Colonic mucosa (tissue), 4 donors: ENCODE results near the gene TLX1. TPM values are rescaled to one million over a fixed set of nuclear protein-coding genes. Genes with fewer than 3 reads are reported as not detected.

ENCODE experiments used
- DNase-seq: peaks from one replicate; pipeline ENCODE4 v3.0.0-alpha.2; 2020
- H3K27ac ChIP-seq: fragments of 200-600 bp; one replicate; pipeline ENCODE4 v1.8.0; 2021
- H3K27me3 ChIP-seq: fragments of 200-600 bp; one replicate; pipeline ENCODE4 v1.8.0; 2021
- H3K36me3 ChIP-seq: fragments of 200-600 bp; one replicate; pipeline ENCODE4 v1.8.0; 2021
- H3K4me1 ChIP-seq: fragments of 200-600 bp; one replicate; pipeline ENCODE4 v1.8.0; 2021; ENCODE audit warnings: mild to moderate bottlenecking
- H3K4me3 ChIP-seq: fragments of 200-600 bp; one replicate; pipeline ENCODE4 v1.8.0; 2021
- H3K9ac ChIP-seq, 2 donors: one replicate each; pipeline ENCODE4 v1.7.0; 2013; ENCODE audit warnings: control low read depth in 2 of 2, low read depth in 2 of 2, low read length in 2 of 2
- H3K9me3 ChIP-seq: fragments of 200-600 bp; one replicate; pipeline ENCODE4 v1.8.0; 2021
- CTCF ChIP-seq: fragments of 200-600 bp; IDR thresholded peaks from one replicate; pipeline ENCODE4 v1.8.0; 2022; ENCODE audit warnings: antibody characterized with exemption, mild to moderate bottlenecking
- intact Hi-C: fragments of 100-400 bp; cut with DNase I; formaldehyde crosslinking; loops from one replicate; pipeline ENCODE4 v1.14.1; 2022
- total RNA-seq, 2 donors: library from RNA; stranded (reverse); fragmentation: NEBNext Ultra II Directional in 1 of 2; extraction: Animal tissue kit (Norgen Biotek cat#: 25700) in 1 of 2; gene quantifications; one replicate each; pipeline ENCODE4 v1.2.1, GENCODE V29; 2021
- donor health status: healthy.
- donor health status: DM: no; HTN: no; CAD: no.
- donor health status: DM: no; HTN: no; CAD: no.

TLX1 gene
- total RNA-seq, 2 donors from 2014 or later: 0.21 to 0.52 TPM

- H3K4me3 ChIP-seq: no peak overlapping the region
- TF ChIP-seq CTCF: no peak
- no peaks in the 10 kb centered on the region for H3K9me3 ChIP-seq
- intact Hi-C loops: no loop called here
- no peak for DNase-seq
- H3K36me3 ChIP-seq: no peaks in the 10 kb centered on the region
- no peak overlapping the region for H3K9ac ChIP-seq
- H3K27me3 ChIP-seq: no peaks in the 10 kb centered on the region
- no peaks in the 10 kb centered on the region for H3K4me1 ChIP-seq
- H3K27ac ChIP-seq: no peak overlapping the region
Observed at GRCh38 chr10:101103430-101103829, 27.7 kb upstream of the TLX1 start.

- Histone ChIP-seq H3K4me1 (no peaks in the 10 kb centered on the region), H3K36me3 (no peaks in the 10 kb centered on the region), H3K9me3 (no peaks in the 10 kb centered on the region), H3K27ac (no peak overlapping the region), H3K4me3 (no peak overlapping the region), H3K9ac (no peak overlapping the region), H3K27me3 (no peaks in the 10 kb centered on the region)
- intact Hi-C loops: no loop called here
- TF ChIP-seq CTCF: no peak
- no peak for DNase-seq
Observed at GRCh38 chr10:101106351-101106750, 24.7 kb upstream of the TLX1 start.

- TF ChIP-seq CTCF: no peak
- Histone ChIP-seq H3K4me3 (no peak overlapping the region), H3K27ac (no peak overlapping the region), H3K36me3 (no peaks in the 10 kb centered on the region), H3K27me3 (no peaks in the 10 kb centered on the region), H3K9me3 (no peaks in the 10 kb centered on the region), H3K4me1 (no peaks in the 10 kb centered on the region), H3K9ac (no peak overlapping the region)
- intact Hi-C loops: no loop called here
- DNase-seq: no peak
Observed at GRCh38 chr10:101107771-101108170, 23.3 kb upstream of the TLX1 start.

GRCh38 chr10:101110856-101111523, 20.1 kb upstream of the TLX1 start:
- no peak for TF ChIP-seq CTCF
- Histone ChIP-seq H3K9me3 (no peaks in the 10 kb centered on the region), H3K27ac (no peak overlapping the region), H3K4me1 (no peaks in the 10 kb centered on the region), H3K9ac (no peak overlapping the region), H3K4me3 (no peak overlapping the region), H3K27me3 (no peaks in the 10 kb centered on the region), H3K36me3 (no peaks in the 10 kb centered on the region)
- intact Hi-C loops: no loop called here
- DNase-seq: no peak

- Histone ChIP-seq H3K4me1 (no peaks in the 10 kb centered on the region), H3K9ac (no peak overlapping the region), H3K4me3 (no peak overlapping the region), H3K27ac (no peak overlapping the region), H3K36me3 (no peaks in the 10 kb centered on the region), H3K9me3 (no peaks in the 10 kb centered on the region), H3K27me3 (no peaks in the 10 kb centered on the region)
- intact Hi-C loops: no loop called here
- TF ChIP-seq CTCF: no peak
- no peak for DNase-seq
Observed at GRCh38 chr10:101111547-101111946, 19.6 kb upstream of the TLX1 start.
